ENCODE results near the gene GRM5.

GRM5 gene

DNA sequence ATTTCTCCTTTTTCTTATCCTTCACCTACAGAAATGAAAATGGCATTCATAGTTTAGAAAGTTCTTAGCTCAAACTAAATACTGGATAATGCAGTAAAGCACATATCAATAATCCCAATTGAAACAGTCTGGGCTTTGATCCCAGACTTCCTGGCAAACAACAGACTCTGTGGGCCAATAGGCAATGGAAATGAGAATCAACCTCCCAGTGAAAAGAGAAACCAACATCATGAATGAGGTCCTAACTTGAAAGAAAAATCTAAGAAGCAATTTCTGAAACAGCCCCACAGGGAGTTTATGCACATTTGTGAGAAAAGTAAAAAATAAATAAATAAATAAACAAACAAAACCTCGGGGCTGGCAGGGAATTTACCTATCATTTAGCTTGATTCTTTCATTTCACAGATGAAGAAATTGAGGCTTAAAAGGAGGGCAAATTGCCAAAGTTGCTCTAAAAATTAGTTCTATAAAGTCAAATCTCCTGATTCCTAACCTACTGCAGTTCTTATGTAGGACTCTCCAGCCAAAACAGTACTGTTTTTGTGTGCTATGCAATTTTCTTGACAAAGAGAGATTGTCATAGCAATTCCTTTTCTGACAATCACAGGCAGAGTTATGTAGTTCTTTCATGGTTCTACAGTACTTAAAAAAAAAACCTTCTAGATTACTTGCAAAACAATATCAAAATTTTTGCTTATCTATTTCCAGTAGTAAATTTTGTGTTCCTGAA lies 265.8 kb downstream of the GRM5 start:
- H3K4me3 Mint-ChIP-seq, result no peak overlapping the region
- no peaks in the 10 kb centered on the region for H3K4me1 Mint-ChIP-seq (ENCODE audit: low read depth)
- intact Hi-C loops (cut with micrococcal nuclease), result no loop called here

DNA sequence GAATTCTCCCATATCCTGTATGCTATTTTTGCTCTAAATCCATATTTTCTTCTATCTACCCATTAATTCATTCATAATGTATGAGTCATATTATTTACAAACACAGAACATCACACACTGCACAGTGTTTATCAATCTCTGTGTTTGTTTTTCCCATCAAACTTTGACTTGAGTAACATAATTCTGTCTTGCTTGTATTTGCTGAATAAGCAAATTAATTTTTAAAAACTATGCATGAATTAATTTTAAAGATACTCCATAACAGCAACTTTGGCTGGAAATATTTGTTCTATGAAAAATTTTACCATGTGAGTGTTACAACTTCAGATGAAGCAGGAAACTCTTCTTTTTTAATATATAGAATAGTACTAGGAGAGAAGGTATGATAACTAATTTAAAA lies 275.6 kb downstream of the GRM5 start:
- Mint-ChIP-seq H3K9me3 (no peaks in the 10 kb centered on the region), H3K27me3 (no peaks in the 10 kb centered on the region), H3K27ac (no peak overlapping the region), H3K36me3 (ENCODE audit: low read depth) (no peaks in the 10 kb centered on the region), H3K4me3 (no peak overlapping the region), H3K4me1 (ENCODE audit: low read depth) (no peaks in the 10 kb centered on the region)
- intact Hi-C loops (cut with micrococcal nuclease), result no loop called here

More for the DNA sequence above, 265.8 kb downstream of the GRM5 start:
- Mint-ChIP-seq H3K27ac (no peak overlapping the region), H3K27me3 (no peaks in the 10 kb centered on the region), H3K36me3 (ENCODE audit: low read depth) (no peaks in the 10 kb centered on the region), H3K9me3 (no peaks in the 10 kb centered on the region)

DNA sequence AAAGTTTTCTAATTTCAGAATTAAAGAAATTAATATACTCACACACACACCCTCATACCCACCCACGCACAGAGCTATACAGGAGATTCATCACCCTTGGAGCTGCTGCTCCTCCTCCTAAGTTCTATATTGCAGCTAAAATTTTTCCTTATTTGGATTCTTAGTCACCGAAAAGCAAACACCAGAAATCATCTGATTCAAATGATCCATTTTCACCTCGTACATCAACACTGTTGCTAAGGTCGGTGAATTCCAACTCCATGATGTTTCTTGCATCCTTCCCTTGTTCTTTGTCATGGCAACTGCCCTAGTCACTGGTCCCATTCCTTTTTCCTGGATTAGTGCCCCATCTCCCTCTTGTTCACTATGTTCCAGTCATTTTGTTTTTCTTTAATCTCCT lies 286.2 kb downstream of the GRM5 start:
- Mint-ChIP-seq H3K9me3 (peaks cover 43% of the 10 kb centered on the region), H3K4me1 (ENCODE audit: low read depth) (no peaks in the 10 kb centered on the region), H3K36me3 (ENCODE audit: low read depth) (no peaks in the 10 kb centered on the region), H3K4me3 (no peak overlapping the region), H3K27me3 (no peaks in the 10 kb centered on the region), H3K27ac (no peak overlapping the region)
- intact Hi-C loops (cut with micrococcal nuclease), result no loop called here

DNA sequence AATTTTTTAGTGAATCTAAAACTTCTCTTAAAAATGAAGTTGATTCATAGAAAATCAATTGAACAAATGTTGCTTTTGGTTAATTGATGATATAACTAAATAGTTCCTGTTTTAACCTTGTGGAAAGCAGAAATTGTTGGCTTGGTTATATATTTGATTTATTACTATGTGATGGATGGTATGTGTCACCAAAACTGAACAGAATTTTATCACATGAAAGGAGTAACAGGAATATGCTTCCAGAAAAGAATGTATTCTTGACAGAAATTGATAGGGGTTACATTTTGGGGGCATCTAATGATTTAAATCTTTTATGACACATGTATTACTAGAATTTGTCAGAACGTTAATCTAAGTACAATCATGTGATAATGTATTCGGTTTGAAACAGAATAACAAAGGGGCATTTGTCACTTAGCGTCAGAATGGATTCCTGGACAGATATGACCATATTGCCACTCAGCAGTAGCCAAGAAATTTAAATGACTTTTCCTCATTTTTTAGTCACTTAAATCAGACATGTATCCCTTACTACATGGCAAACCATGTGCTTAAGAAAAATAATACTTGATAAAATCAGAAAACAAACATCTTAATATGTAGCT lies 295.2 kb downstream of the GRM5 start:
- no peaks in the 10 kb centered on the region for H3K36me3 Mint-ChIP-seq (ENCODE audit: low read depth)
- no peak overlapping the region for H3K27ac Mint-ChIP-seq
- no peak overlapping the region for H3K4me3 Mint-ChIP-seq
- peaks cover 14% of the 10 kb centered on the region for H3K9me3 Mint-ChIP-seq
- no peaks in the 10 kb centered on the region for H3K27me3 Mint-ChIP-seq
- H3K4me1 Mint-ChIP-seq (ENCODE audit: low read depth), result no peaks in the 10 kb centered on the region
- intact Hi-C loops (cut with micrococcal nuclease), result no loop called here

DNA sequence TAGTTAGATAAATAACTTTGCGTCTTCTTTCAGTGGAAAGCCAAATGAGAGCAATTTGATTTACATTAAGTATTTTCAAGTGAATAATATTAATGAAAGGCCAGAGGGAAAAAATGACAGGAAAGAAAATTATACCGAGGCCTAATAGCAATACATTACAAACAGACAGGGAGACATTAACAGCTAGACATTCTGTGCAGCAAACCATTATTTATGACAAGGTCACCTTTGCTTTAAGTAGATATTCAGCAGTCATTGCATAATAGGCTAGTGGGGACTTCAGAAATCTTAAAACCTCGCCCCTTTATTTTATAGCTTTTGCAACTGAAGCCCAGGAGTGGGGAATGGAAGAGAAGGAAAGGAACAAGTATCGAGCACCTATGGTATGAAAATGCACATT lies 321.6 kb downstream of the GRM5 start:
- intact Hi-C loops (cut with micrococcal nuclease), result no loop called here
- no peak overlapping the region for H3K27ac Mint-ChIP-seq
- no peaks in the 10 kb centered on the region for H3K4me1 Mint-ChIP-seq (ENCODE audit: low read depth)
- peaks cover 32% of the 10 kb centered on the region for H3K9me3 Mint-ChIP-seq
- H3K36me3 Mint-ChIP-seq (ENCODE audit: low read depth), result no peaks in the 10 kb centered on the region
- H3K27me3 Mint-ChIP-seq, result no peaks in the 10 kb centered on the region
- no peak overlapping the region for H3K4me3 Mint-ChIP-seq

DNA sequence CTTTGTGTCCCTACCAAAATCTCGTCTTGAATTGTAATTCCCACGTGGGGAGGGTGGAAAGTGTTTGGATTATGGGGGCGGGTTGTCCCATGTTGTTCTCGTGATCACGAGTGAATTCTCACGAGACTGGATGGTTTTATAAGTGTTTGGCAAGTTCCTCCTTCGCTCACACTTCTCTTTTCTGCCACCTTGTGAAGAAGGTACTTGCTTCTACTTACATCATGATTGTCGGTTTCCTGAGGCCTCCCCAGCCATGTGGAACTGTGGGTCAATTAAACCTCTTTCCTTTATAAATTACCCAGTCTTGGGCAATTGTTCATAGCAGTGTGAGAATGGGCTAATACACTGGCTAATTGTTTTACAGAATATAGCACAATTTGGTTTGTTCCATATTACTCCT lies 326.3 kb downstream of the GRM5 start:
- Mint-ChIP-seq H3K27me3 (no peaks in the 10 kb centered on the region), H3K4me1 (ENCODE audit: low read depth) (no peaks in the 10 kb centered on the region), H3K4me3 (no peak overlapping the region), H3K27ac (no peak overlapping the region), H3K9me3 (no peaks in the 10 kb centered on the region), H3K36me3 (ENCODE audit: low read depth) (no peaks in the 10 kb centered on the region)
- intact Hi-C loops (cut with micrococcal nuclease), result no loop called here

DNA sequence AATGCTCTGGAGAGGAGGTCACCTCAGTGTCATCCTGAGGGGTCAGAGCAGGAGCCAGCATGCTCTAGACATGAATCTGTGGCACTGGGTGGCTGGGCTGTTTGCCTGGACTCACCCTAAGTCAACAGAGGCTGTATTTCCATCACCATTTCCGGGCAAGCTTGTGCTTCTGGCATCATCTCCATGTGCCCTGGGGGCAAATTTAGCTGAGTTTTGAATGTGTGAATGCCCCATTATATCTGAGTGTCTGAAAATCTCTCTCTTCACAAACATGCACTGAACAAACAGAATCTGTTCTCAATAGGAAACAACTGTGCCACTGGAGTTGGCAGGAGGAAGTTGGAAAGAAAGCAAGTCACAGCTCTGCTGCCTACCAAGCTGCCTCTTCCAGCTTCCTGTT lies 356.2 kb downstream of the GRM5 start:
- Mint-ChIP-seq H3K4me3 (no peak overlapping the region), H3K36me3 (ENCODE audit: low read depth) (no peaks in the 10 kb centered on the region), H3K4me1 (ENCODE audit: low read depth) (no peaks in the 10 kb centered on the region), H3K9me3 (peaks cover 10% of the 10 kb centered on the region), H3K27ac (no peak overlapping the region), H3K27me3 (no peaks in the 10 kb centered on the region)
- intact Hi-C loops (cut with micrococcal nuclease), result no loop called here

DNA sequence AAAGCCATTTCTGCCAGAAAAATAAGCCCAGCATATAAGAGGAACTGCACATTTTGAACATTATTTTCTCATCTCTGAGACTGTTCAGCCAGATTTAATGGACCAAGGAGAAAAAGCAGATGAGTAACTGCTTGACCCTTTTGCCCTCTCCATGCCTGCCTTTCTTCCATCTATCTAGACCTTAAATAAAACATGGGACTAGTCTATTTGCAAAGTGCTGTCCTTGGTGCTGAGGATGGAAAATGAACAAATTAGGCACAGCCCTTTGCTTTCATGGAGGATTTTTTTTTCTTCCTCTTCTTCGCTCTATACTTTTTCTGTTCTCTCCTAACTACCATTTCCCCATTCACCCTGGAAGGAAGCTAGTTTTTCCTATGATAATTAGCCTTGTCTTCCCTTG lies 361.3 kb downstream of the GRM5 start:
- intact Hi-C loops (cut with micrococcal nuclease), result no loop called here
- no peaks in the 10 kb centered on the region for H3K36me3 Mint-ChIP-seq (ENCODE audit: low read depth)
- peaks cover 11% of the 10 kb centered on the region for H3K9me3 Mint-ChIP-seq

DNA sequence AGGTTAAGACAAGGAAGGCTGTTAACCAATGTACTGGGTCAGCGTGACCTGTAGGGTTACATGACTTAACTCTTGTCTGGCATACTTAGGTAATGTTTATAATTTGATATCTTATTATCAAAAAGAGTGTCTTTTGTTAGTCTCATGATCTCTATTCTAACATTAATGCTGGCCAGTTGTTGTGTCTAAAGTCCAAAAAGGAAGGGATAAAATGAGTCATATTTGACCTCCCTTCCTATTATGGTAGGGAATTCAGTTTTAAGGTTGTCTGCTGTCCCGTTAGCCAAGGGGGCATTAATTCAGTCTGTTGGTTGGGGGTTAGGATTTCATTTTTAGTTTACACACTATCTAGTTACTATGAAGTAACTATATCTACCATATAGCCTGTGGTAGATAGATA lies 364.0 kb downstream of the GRM5 start:
- Mint-ChIP-seq H3K36me3 (ENCODE audit: low read depth) (no peaks in the 10 kb centered on the region), H3K9me3 (peaks cover 5% of the 10 kb centered on the region), H3K4me3 (no peak overlapping the region), H3K27ac (no peak overlapping the region), H3K4me1 (ENCODE audit: low read depth) (no peaks in the 10 kb centered on the region), H3K27me3 (no peaks in the 10 kb centered on the region)
- intact Hi-C loops (cut with micrococcal nuclease), result no loop called here

More for the DNA sequence above, 361.3 kb downstream of the GRM5 start:
- no peak overlapping the region for H3K27ac Mint-ChIP-seq
- H3K4me3 Mint-ChIP-seq, result no peak overlapping the region
- no peaks in the 10 kb centered on the region for H3K4me1 Mint-ChIP-seq (ENCODE audit: low read depth)
- H3K27me3 Mint-ChIP-seq, result no peaks in the 10 kb centered on the region

DNA sequence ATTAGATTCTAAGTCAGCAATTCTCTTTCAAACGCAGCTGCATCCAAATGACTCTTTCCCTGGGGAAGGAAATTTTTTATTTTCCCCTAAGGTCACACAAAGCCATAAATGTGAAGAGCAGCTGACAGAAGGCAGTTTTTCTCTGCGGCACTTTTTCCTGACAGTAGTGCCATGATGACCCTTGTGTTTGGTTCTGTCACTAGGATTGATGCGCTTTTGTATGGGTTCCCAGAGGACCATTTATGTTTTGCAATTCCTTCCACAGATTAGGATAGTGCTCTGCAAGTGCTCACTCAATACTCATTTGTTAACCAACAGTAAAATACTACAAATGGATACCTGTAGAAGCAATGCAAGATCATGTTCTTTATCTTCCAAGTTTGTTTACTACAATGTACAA lies 368.6 kb downstream of the GRM5 start:
- Mint-ChIP-seq H3K36me3 (ENCODE audit: low read depth) (no peaks in the 10 kb centered on the region), H3K9me3 (peaks cover 5% of the 10 kb centered on the region), H3K27me3 (no peaks in the 10 kb centered on the region), H3K4me1 (ENCODE audit: low read depth) (no peaks in the 10 kb centered on the region), H3K4me3 (no peak overlapping the region), H3K27ac (no peak overlapping the region)
- intact Hi-C loops (cut with micrococcal nuclease), result no loop called here

DNA sequence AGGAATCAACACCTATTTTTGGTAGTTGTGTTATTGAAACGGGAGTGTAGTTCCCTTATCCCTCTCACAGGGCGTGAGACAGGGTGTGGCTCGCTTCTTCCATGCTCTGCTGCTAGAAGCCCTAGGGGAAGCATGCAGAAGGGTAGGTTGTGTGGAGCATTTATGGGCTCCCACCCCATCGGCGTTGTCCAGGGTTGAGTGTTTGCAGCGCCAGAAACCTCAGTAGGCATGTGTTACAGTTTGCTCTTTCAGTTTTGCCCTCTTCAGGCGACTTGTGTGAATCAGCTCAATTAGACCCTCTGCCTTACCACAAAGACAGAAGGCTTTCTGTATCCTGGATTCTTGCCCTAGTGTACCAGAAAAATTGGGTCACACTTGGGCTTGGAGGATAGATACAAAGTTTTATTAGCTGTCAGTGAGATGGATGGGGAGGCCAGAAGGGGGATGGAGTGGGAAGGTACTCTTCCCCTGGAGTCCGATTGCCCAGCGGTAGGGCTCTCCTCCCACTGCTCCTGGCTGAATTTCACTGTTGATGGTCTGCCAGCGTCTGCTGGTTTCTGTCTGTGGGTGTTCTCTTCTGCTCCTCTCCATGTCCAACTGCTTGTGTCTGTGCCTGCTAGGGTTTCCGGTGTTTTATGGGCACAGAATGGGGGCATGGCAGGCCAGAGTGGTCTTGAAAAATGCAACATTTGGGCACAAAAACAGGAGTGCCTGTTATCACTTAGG lies 369.9 kb downstream of the GRM5 start:
- no peak overlapping the region for H3K27ac Mint-ChIP-seq
- peaks cover 5% of the 10 kb centered on the region for H3K9me3 Mint-ChIP-seq
- intact Hi-C loops (cut with micrococcal nuclease), result no loop called here
- no peaks in the 10 kb centered on the region for H3K36me3 Mint-ChIP-seq (ENCODE audit: low read depth)
- no peaks in the 10 kb centered on the region for H3K27me3 Mint-ChIP-seq
- no peaks in the 10 kb centered on the region for H3K4me1 Mint-ChIP-seq (ENCODE audit: low read depth)
- no peak overlapping the region for H3K4me3 Mint-ChIP-seq

DNA sequence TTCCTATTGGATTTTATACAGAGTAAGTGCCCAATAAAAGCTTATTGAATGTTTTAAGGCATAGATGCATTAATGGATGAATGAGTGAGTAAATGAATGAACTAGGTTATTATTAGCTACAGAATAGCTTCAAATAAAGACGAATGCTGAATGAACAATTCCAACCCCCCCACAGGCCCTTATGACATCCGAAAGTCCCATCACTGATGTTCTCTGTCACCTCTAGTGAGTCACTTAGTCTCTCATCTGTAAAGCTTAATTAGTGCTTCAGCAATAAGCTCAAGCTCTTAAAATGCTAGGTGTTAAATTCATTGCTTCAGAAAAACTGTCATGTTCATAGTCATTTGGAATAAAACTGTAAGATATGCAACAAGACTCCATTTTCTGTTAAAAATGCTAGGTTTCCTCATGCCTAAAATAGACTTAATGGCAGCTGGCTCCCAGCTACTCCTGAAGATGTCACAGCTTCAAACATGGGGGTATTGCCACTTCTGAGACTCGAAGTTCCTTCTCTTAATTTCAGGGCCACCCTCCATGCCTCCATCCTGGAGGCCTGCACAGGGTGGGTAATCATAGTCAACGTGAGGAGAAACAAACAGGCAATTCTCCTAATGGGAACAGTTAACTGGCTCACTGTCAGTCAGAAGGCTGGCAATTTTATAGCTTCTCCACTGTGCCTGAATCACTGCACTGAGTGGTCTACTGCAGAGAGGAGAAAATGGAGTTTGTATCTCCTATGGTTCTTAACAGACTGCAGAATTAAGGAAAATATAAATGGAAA lies 373.3 kb downstream of the GRM5 start:
- H3K4me1 Mint-ChIP-seq (ENCODE audit: low read depth), result no peaks in the 10 kb centered on the region
- H3K36me3 Mint-ChIP-seq (ENCODE audit: low read depth), result no peaks in the 10 kb centered on the region
- H3K9me3 Mint-ChIP-seq, result no peaks in the 10 kb centered on the region
- H3K27ac Mint-ChIP-seq, result no peak overlapping the region
- no peak overlapping the region for H3K4me3 Mint-ChIP-seq
- no peaks in the 10 kb centered on the region for H3K27me3 Mint-ChIP-seq
- intact Hi-C loops (cut with micrococcal nuclease), result no loop called here

DNA sequence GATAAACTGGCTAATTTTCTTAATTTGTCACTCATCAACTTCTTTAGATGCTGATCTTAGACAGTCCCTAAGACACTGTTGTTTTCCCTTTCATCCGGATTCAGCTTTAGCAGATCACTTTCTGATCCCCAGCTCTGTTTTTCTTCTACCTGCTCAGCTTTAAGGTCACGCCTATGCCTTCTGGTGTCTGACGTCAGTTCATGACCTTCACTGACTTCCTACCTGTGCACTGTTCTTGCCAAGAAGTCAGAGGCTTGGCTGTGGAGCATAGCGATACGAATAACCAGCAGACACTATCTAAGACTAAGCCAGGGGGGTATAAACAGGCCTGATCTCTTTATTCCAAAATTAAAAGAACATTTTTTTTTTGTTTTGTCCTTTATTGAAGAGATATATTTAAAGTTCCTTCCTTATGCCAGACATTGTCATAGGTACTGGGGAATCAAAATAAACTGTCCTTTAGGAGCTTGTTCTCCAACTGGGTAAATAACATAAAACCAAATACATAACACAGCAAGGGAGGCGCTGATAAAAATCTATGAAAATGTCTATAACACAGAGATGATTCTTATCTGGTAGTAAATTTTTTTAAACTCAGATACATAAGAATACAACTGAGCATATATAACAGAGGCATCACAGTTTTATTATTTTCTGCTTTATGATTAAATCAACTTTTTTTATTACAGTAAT lies 376.1 kb downstream of the GRM5 start:
- H3K27ac Mint-ChIP-seq, result no peak overlapping the region
- H3K27me3 Mint-ChIP-seq, result no peaks in the 10 kb centered on the region
- H3K4me3 Mint-ChIP-seq, result no peak overlapping the region
- intact Hi-C loops (cut with micrococcal nuclease), result no loop called here
- H3K9me3 Mint-ChIP-seq, result peaks cover 2% of the 10 kb centered on the region
- H3K36me3 Mint-ChIP-seq (ENCODE audit: low read depth), result no peaks in the 10 kb centered on the region
- no peaks in the 10 kb centered on the region for H3K4me1 Mint-ChIP-seq (ENCODE audit: low read depth)
